Kidney glomerular epithelial cell (primary cell): ENCODE measurements around the gene SMPD3.

Experiments
- DNase-seq: peaks from one replicate; lab custom pipeline; 2025; lab: John Stamatoyannopoulos, UW

The SMPD3 gene

DNA sequence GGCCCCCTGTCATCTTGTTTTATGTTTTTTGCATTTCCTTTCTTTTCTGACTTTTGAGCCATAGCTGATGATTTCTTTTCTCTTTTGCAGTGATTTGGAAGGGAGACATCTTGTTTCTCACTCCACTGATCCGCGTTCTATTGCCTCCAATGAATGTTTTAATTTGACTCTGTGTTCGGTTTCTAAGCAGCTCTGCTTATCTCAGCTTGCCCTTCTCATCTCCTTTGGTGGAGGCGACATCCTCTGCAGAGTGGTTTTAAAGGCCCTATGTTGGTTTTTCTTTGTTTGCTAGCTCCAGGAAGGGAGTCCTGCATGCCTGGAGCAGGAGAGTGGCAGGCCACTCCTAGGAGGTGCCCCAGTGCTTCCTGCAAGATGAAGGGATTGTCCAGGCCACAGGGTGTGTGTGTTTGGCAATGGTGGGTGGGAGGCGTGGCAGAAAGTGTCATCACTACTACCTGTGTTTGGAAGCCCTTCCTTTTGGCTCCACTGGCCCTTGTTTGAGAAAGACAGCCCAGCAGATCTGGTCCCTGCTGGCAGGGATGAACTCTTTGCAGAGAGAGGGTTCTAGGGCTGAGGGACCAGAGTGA is 13.6 kb downstream of the SMPD3 start:
- no peak for DNase-seq

DNA sequence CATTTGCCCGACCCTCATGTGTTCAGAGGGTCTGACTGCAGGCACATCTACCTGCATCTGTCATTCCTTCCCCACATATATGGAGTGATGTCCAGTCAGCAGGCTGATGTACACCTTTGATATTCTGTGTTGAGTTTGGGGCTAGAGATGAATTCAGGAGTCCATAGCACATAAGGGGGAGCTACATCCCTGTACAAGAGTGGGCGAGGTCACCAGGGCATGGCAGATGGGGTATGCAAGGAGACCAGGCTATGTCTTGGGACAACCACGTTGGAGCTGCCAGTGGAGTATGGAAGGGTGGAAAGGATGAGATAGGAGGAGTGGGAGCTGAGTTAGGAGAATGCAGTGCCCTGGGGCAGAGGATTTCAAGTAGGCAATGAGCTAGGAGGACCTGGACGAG is 15.0 kb downstream of the SMPD3 start:
- no peak for DNase-seq

DNA sequence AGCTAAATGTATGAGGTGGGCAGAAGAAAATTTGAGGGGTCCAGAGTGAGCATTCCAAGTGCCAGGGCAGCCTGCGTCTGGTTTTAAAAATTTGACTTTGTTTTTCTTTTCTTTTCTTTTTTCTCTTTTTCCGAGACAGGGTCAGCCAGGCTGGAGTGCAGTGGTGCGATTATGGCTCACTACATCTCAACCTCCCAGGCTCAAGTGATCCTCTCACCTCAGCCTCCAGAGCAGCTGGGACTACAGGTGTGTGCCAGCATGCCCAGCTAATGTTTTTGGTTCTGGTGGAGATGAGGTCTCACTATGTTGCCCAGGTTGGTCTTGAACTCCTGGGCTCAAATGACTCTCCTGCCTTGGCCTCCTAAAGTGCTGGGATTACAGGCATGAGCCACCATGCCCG is 15.6 kb downstream of the SMPD3 start:
- DNase-seq: no peak

DNA sequence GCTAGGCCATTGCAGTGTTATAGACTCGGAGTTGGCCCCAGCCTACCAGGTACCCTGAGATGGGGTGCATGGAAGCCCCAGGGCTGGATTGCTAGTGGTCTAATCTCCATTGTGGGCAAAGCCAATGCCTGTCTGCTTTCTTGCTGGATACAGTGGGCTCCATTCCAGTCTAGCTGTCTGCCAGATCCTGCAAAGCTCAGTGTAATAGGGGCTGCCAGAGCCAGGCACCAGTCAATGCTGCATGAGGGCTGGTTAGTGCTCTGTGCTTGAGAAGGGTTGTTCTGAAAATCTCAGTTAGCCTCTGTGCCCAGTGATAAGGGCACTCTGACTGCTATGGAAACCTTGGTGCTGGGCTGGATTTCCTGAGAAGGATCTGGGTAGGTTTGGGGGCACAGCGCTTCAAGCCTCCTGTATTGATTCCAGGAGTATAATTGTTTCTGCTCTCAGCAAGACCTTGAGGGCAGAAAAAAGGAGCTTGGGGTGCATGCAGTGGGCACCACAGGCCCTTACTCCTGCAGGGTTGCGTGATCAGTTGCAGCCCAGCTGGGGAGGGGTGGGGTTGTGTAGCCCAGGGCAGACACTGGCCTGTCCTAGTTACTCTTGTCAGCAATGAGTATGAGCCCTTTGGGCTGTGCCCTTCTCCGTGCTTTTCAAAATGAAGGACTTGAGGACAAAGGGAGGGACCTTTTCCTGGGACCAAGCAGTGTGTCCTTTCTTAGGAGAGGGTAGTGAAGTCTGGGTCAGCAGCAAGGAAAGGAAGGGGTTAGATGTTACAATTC is 19.0 kb downstream of the SMPD3 start:
- no peak for DNase-seq

DNA sequence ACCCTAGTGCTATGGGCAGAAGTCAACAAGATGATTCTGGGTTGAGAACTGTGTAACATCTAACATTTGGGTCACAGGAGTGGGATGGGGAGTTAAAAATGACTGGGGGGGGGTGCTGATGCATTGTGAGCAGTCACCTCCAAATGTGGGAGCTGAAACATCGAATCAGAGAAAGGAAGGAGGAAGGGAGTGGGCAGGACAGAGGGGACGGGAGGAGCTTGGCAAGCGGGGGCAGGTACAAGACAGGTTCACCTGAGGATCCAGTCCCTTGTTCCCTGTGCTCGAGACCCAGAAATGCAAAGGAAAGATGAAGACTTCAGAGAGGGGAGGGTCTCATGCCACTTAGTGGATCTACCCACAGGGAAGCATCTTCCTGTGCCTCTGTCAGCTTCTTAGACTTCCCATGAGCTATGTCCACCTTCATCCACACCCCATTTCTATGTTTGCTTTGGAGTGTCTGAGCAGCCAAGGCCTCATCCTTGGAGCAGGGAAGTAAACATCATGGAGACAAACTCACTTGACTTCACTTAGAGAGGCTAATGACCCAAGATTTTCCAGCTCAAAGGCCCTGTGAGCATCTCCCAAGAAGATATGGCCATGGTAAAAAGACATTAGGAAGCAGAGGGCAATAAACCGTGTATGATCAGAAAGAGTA is 20.5 kb downstream of the SMPD3 start:
- no peak for DNase-seq

DNA sequence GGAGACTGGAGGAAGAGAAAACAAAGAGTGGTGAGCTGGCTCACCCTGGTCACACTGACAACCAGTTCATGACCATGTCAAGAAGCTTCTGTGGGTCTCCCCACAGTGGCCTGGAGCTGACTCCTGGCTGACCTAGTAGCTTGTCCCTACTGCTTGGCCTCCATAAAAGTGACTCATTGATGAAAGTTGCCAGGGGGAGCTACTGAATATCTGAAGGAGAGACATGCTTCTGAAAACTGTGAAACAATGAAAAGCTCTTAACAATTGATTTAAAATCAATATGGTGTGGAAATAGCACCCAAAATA is 22.0 kb downstream of the SMPD3 start:
- DNase-seq: no peak

DNA sequence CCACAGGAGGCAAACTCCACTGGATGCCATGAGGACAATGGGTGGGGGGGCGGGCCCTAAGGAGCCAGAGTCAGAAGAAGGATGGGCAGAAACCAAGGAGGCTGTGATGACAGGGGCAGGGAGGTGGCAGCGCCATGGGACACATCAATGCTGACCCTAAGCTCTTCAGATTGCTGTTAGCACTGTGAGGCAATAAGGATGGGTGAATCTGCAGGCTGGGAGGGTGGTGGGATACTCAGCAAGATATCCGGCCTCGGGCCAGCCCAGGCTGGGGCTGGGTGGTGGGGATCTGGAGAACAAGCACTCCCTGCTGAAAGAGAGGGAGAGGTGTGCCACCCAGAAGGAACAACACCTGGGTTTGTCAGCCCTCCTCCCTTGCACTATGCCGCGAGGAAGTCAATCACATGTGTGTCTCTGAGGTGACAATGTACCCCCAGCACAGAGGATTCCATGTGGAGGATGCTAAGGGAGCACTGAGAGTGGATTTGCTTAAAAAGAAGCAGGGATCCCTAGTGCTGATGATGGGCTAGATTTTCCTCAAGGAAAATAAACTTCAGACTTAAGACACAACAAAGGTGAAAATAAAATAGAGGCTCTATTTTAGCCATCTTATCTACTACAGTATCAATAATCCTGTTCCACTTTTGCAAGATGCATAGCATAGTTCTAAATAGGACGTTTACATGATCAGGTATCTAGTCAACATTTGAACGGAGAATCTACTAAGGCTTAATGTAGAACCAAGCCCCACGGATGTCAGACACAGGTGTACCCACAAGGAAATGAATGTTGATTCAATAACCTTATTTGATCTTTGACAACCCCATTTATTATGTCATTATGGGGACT is 22.6 kb downstream of the SMPD3 start:
- DNase-seq: no peak

DNA sequence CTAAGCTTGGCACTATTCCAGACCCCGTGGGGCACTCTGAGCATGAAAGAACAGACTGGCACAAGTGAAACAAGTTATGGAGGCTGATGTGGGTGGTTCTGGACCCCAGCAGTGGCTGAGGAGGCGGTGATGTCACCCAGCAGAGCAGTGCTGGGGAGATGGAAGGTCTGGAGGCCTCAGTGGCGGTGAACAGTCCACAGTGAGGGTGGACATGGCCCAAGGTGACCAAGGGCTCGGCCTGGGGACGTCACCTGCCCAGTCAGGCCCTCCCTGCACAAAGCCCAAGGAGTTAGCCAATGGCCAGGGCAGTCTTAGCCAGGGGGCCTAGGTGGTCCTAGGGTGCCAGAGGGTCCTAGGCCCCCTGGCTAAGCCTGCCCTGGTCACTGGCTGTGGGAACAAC is 24.5 kb downstream of the SMPD3 start:
- no peak for DNase-seq

DNA sequence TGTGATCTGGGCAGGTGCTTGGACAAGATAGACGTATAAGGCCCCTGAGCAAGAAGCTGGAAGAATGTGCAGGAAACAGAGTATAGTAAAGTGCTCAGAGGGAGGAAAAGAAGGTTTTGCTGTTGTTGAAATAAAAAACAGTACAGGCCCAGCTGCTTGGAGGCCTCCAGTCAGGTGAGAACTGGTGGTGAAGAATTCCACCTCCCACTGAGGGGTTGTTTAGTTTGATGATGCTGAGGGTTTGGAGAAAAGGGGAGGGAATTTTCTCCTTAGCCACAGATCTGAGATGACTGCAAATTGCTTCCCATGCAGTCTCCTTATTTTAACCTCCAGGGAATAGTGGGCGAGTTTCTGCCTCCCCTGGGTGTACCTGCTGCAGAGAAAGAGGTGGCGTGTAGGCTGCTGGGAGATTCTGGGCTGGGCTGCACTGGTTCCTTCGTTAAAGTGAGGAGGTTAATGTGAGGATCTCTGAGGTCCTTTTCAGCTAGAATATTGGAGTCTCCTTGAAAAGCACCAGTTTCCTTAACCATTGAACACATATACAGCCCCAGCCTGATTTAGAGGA is 25.8 kb downstream of the SMPD3 start:
- no peak for DNase-seq

DNA sequence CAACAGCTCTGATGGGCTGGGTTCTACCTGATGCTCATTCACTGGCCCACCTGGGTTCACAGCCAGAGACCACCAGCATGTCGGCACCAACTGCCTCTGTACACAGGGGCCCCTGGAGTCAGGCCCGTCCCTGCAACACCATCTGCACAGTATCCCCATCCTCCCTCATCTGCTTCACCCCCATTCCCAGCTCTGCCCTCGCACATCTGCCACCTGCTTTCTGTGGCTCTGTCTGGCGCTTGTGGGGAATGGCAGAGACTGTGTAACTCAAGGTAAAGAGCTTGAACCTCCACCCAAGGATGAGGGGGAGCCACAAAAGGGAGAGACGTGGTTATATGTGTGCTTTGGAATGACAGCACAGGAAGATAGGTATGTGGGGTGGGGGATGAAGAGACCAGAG is 27.2 kb downstream of the SMPD3 start:
- no peak for DNase-seq

DNA sequence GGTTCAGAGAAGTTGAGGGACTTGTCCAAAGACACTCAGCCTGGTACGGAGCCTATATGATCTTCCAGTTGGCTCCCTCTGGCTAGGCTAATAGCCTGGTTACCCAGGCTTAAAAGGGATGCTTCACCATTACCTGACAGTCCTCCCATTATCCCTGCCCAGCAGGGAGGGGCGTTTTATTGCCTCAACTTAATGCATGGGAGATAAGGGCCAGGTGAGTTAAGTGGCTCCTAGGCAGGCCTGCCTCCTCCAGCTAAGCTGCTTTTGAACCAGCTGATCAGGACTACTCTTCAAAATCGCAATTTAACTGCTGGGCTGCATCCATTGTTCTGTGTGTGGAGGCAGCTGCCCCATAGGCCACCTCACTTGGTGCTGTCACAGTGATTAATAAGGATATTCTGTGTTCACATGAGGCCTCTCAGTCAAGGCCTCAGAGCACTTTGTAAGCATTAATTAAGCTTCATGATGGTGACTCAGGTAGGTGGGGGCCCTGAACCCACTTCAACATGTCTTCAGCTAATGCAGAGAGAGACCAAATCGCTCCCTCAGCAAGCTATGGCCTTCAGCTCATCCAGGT is 27.9 kb downstream of the SMPD3 start:
- DNase-seq: no peak

DNA sequence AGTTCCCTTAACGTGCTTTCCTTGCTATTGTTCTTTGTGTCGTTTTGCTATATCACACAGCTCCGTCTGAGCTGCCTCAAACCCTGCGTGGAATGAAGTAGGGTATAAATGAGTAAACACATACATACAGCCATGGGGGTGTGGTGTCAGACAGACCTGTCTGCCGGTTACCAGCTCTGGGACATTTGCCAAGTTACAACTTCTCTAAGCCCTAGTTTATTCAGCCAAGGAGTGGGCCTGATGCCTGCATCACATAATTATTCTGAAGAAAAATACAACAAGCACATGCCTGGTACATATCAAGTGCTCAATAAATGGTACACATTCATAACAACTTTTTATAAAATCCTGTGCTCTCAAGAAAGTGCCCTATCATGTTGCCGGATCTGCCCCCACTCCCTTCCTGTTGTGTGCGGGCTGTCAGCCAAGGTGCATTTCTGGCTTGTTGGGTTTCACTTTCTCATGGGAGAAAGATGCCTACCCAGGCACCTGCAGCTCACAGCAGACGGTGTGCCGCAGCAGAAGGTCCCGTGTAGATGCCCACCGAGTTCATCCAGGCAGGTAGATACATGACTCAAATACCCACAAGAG is 30.5 kb downstream of the SMPD3 start:
- DNase-seq: peak; percentile 19

DNA sequence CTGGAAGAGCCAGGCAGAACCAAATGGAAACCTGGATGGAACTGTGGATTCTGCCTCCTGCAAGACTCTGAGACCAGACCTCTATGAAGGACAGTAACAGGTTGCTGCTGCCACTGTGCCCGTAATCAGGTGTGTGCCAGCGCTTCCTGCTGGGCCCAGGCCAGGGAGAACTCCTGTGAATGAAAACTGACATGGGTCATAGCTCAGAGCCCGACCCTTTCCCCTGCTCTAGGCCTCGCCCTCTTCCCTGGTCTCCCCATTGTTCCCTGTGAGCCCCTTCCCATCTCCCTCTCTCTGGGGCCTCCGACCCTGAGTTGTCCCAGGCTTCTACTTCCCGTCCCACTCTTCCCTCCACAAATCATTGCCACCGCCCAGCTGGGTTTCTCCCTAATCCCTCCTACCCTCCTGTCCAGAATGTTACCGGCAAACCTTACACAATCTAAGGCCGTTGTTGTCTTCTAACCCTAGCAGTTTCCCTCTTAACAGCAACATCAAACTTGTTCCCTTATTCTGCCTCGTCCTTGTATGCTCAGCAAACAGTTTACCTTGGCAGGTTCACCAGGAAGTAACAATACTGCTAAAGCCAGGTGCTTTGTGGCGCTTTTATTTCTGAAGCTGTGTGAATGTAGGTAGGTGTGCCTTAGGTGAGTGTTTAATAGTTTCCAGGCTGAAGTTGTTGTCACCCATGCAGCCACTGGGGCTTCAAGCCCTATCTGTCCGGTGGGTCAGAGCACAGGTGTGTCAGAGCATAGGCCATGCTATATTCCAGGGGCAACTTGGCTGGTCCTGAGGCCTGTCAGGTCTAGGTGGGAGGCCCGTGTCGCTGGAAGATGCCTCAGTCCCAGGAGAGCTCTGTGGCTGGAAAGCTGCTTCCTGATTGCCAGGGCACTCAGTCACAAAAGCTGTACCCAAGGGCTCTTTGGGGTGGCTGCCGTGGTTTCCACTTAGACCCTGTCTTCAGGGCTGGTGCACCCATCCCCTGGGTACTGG is 32.0 kb downstream of the SMPD3 start:
- no peak for DNase-seq

DNA sequence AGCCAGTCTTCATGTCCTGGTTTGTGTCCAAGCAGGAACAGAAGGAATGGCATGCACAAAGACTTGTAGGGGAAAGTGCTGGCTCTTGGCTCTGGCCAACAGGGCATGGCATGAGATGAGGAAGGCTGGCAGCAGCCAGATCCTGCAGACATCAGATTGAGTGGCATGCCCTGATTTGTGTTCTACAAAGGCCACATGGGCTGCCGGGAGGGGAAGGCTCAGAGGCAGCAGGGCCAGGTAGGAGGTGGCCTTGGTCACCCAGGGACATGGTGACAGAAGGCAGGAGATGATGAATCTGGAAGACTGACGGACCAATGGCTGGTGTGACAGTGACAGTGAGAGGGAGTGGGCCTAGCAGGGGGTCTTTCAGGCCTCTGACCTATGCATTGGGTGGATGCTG is 33.7 kb downstream of the SMPD3 start:
- DNase-seq: no peak

DNA sequence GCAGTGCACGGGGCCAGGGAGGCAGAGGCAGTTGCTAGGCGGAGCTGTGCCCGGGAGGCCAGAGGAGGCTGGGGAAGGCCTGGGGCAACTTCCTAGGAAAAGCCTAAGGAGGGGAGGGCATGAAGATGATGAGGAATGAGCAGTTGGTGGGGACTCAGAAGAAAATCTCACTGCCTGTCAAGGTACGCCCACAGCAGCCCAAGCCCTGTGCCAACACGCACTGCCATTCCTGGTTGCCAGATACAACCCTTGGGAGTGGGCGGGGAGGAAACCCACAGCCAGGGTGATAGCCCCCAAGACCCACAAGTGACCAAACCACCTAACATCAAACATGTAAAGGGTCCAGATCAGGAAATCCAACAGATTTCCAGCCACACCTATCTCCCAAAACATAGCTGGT is 36.2 kb downstream of the SMPD3 start:
- no peak for DNase-seq

DNA sequence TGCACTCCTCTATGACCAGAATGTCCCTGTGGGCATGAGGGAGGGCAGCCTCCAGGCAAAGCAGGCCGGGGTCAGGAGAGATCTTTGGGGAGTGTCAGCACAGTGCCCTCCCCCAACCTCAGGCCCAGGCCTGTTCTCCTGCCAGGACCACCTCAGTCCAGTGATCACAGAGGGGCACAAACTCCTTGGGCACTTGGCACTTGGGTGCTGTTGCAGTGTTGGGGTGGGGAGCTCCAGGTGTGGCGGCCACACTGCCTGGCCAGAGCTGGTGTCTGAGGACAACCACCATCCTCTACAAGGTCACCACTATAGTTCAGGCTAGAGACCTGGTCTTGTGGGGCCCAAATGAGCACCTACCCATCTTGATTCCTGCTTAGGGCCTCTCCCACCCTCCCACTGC is 37.2 kb downstream of the SMPD3 start:
- no peak for DNase-seq

DNA sequence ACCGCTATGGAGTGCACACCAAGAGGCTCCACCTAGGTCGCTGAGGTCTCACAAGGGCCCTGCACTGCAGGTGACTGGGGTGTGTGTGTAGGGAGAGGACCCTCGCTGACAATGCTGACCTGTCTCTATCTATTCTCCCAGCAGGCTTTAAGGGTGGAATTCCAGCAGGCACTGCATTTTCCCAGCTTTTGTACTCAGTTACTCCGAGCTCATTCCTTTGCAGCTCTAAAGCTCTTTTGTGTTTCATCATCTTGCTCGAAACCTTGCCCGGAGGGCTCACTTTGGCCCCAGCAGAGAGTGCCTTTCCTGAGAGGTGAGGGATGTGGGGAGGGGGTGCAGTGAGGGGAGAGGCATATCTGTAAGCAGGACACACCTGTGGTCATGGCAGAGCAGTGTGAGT is 39.3 kb downstream of the SMPD3 start:
- no peak for DNase-seq

DNA sequence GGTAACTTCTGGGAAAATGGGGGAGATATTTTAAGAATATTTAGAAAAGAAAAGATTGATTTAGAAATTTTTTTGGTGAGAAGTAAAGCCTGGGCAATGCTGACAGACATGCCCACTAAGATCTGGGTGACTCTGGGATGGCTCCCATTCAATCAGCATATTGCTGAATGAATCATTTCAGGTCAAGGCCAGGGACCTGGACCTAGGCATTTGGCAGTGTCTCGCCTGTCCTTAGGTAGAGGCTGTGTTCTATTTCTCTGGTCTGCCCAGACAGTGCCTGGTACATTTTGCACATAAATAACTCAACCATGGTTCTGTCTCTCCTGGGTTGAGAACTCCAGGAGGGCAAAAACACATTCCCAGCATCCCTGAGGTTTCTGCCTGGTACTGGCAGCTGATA is 39.9 kb downstream of the SMPD3 start:
- peak; percentile 3 for DNase-seq

DNA sequence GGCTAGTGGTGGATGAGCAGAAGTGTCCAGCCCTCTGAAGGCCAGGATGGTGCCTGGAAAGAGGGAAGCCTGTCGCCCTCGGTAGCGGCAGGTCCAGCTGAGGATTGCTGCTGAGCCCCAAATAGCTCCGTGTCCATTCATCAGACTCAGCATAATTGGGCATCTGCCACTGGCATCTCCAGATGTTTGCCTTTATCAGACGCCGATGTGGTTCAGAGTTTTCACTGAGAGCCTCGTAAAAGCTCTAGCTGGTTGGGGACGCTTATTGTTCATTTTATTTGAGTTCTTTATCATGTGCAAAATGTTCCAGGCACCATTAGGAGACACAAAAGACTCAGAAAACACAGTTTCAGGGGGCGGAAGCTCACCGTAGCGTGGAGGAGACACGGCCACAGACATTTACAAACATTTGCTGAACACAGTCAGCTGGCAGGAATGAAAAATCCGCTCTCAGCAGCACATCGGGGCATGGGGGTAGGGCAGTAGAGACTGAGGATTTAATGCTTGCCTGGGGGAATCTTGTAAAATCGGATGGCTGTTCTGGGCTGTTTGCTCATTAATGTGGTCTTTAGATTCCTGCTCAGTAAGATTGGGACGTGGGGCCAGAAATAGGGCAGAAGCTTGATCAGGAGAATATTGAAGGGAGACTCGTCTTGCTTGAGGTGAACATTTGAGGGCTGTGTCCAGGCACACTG is 41.7 kb downstream of the SMPD3 start:
- DNase-seq: peak; percentile 74
